Germinal center (tissue), 1 donor: Measurements from ENCODE around the gene KLHL15.
"Not testable (repeated sequence)": the region's sequence is repeated elsewhere in the genome, so short reads cannot be mapped to it uniquely, and the experiment has no call there.

Experiments used
- DNase-seq: peaks from one replicate; pipeline ENCODE4 v3.0.0; 2012; ENCODE audit warnings: mixed read lengths, low spot score

Gene KLHL15

GRCh38 chrX:24027086-24027485 is at the start of gene KLHL15:
Gene KLHL15 (minus strand): TSS chrX:24027186. CDS start chrX:24006693, 20,493 bp downstream.
- no peak for DNase-seq

GRCh38 chrX:24069877-24070276 is 42.9 kb upstream of the KLHL15 start:
- no peak for DNase-seq

GRCh38 chrX:24063488-24063887 is 36.5 kb upstream of the KLHL15 start:
- DNase-seq, result no peak

- no peak for DNase-seq
Measured at GRCh38 chrX:24055043-24055356, 28.0 kb upstream of the KLHL15 start.

GRCh38 chrX:24054182-24055042 is 27.4 kb upstream of the KLHL15 start, which contains the start of gene EIF2S3:
Gene EIF2S3 (plus strand): TSS chrX:24054956. CDS start chrX:24054969, 13 bp downstream.
- DNase-seq, result peak; percentile 81

- DNase-seq, result not testable (repeated sequence)
Measured at GRCh38 chrX:24050522-24051318, 23.7 kb upstream of the KLHL15 start.

- DNase-seq, result not testable (repeated sequence)
Measured at GRCh38 chrX:24049643-24050042, 22.7 kb upstream of the KLHL15 start.

- DNase-seq, result not testable (repeated sequence)
Measured at GRCh38 chrX:24046060-24046459, 19.1 kb upstream of the KLHL15 start.

- DNase-seq, result no peak
Measured at GRCh38 chrX:24037729-24038128, 10.7 kb upstream of the KLHL15 start.

- DNase-seq, result no peak
Measured at GRCh38 chrX:24034485-24034884, 7.5 kb upstream of the KLHL15 start.

- DNase-seq, result no peak
Measured at GRCh38 chrX:24030597-24030996, 3.6 kb upstream of the KLHL15 start.

GRCh38 chrX:24027985-24028384 is 999 bp upstream of the KLHL15 start:
- no peak for DNase-seq

- no peak for DNase-seq
Measured at GRCh38 chrX:24026432-24026831, 554 bp downstream of the KLHL15 start.

- DNase-seq, result no peak
Measured at GRCh38 chrX:24025741-24026403, 1.1 kb downstream of the KLHL15 start.

- DNase-seq, result peak; percentile 86
Measured at GRCh38 chrX:24024819-24025740, 1.9 kb downstream of the KLHL15 start.

GRCh38 chrX:24023972-24024669 is 2.9 kb downstream of the KLHL15 start:
- no peak for DNase-seq

GRCh38 chrX:24023544-24023943 is 3.4 kb downstream of the KLHL15 start:
- DNase-seq, result no peak

- DNase-seq, result no peak
Measured at GRCh38 chrX:24020306-24020876, 6.6 kb downstream of the KLHL15 start.

GRCh38 chrX:24019448-24019847 is 7.5 kb downstream of the KLHL15 start:
- no peak for DNase-seq

GRCh38 chrX:24018809-24019208 is 8.2 kb downstream of the KLHL15 start:
- DNase-seq, result no peak
